OCI-LY7 (cell line): ENCODE data around the gene LRIG2. TPM values are rescaled to one million over a fixed set of nuclear protein-coding genes. Genes with fewer than 3 reads are reported as not detected.

Experiments used
- BruUV-seq: library from RNA; stranded (reverse); fragments of 400-500 nt; replicated peaks from 2 replicates; lab custom pipeline; 2021; lab: Mats Ljungman, UMichigan
- CTCF ChIA-PET: fragments of 300-600 bp; sonication (Branson Sonifier 250); formaldehyde crosslinking; loops from one replicate; lab custom pipeline; 2022; ENCODE audit warnings: antibody characterized with exemption; ENCODE audit not compliant: unreplicated experiment; lab: Charles Lee
- POLR2A ChIA-PET: fragments of 300-600 bp; sonication (Branson Sonifier 250); formaldehyde crosslinking; loops from one replicate; lab custom pipeline; 2022; ENCODE audit warnings: antibody characterized with exemption; lab: Charles Lee
- DNase-seq: peaks from one replicate; pipeline ENCODE4 v3.0.0-alpha.2; 2015; ENCODE audit warnings: low spot score
- H2AFZ ChIP-seq: fragments of 200-600 bp; sonication (generic), shearing (Covaris generic); 2 replicates; pipeline ENCODE4 v1.6.1; 2014; ENCODE audit warnings: mild to moderate bottlenecking, antibody characterized with exemption, low read length, moderate library complexity
- H3K27ac ChIP-seq: fragments of 200-600 bp; sonication (generic); 2 replicates; pipeline ENCODE4 v1.5.1; 2014; ENCODE audit warnings: mixed run types, low read depth, mild to moderate bottlenecking, moderate library complexity, low read length, inconsistent platforms; ENCODE audit not compliant: poor library complexity, severe bottlenecking
- H3K36me3 ChIP-seq: fragments of 200-600 bp; sonication (generic); 2 replicates; pipeline ENCODE4 v1.6.1; 2014; ENCODE audit warnings: mild to moderate bottlenecking, antibody characterized with exemption, low read length, moderate library complexity, mixed read lengths; ENCODE audit not compliant: insufficient read depth
- H3K4me1 ChIP-seq: fragments of 200-600 bp; sonication (generic); 2 replicates; pipeline ENCODE4 v1.5.1; 2014; ENCODE audit warnings: mild to moderate bottlenecking, low read length; ENCODE audit not compliant: insufficient read depth, poor library complexity, severe bottlenecking
- H3K4me2 ChIP-seq: fragments of 200-600 bp; sonication (generic); 2 replicates; pipeline ENCODE4 v1.6.1; 2014; ENCODE audit warnings: mild to moderate bottlenecking, low read length
- H3K4me3 ChIP-seq: fragments of 200-600 bp; sonication (generic); 2 replicates; pipeline ENCODE4 v1.5.1; 2014; ENCODE audit warnings: mild to moderate bottlenecking, low read depth, low read length; ENCODE audit not compliant: poor library complexity, severe bottlenecking
- H3K79me2 ChIP-seq: fragments of 200-600 bp; sonication (generic); 2 replicates; pipeline ENCODE4 v1.6.1; 2016; ENCODE audit warnings: low read depth, mild to moderate bottlenecking, low read length, moderate library complexity, mixed read lengths; ENCODE audit not compliant: insufficient read depth
- H3K9me2 ChIP-seq: fragments of 200-600 bp; sonication (generic); 2 replicates; pipeline ENCODE4 v1.6.1; 2016; ENCODE audit warnings: mild to moderate bottlenecking, low read length, mixed read lengths; ENCODE audit not compliant: insufficient read depth
- H3K9me3 ChIP-seq: fragments of 200-600 bp; sonication (generic); 2 replicates; pipeline ENCODE4 v1.6.1; 2014; ENCODE audit warnings: mild to moderate bottlenecking, mixed run types, low read length, mixed read lengths
- H4K20me1 ChIP-seq: fragments of 200-600 bp; sonication (generic); 2 replicates; pipeline ENCODE4 v1.6.1; 2014; ENCODE audit warnings: mild to moderate bottlenecking, antibody characterized with exemption, low read length, moderate library complexity, mixed read lengths; ENCODE audit not compliant: insufficient read depth
- EZH2phosphoT487 ChIP-seq: fragments of 200-600 bp; sonication (generic); IDR thresholded peaks from 2 replicates; pipeline ENCODE4 v1.6.1; 2018; ENCODE audit warnings: low read depth, borderline replicate concordance, mild to moderate bottlenecking, mixed run types, antibody characterized with exemption, low read length, moderate library complexity, mixed read lengths
- intact Hi-C: fragments of 100-400 bp; cut with micrococcal nuclease; formaldehyde crosslinking; loops from one replicate; pipeline ENCODE4 v1.10.0; 2022; ENCODE audit not compliant: unreplicated experiment
- total RNA-seq, 2 experiments: library from RNA; depleted of rRNA in 1 of 2; stranded (reverse); fragments of >200 nt in 1 of 2; shearing (Covaris generic) in 1 of 2; gene quantifications; 2 replicates each; pipeline ENCODE4 v1.2.3, GENCODE V29; 2014 to 2022
- TF ChIP-seq, protein P1 (sequence below): fragments of 200-600 bp; sonication (generic); conservative IDR thresholded peaks from 2 replicates; pipeline ENCODE4 v1.5.1; 2014; ENCODE audit warnings: mild to moderate bottlenecking, antibody characterized with exemption, low read length, moderate library complexity, mixed read lengths

The LRIG2 gene
- total RNA-seq, 2 experiments from 2014 or later: 11.6 to 16.7 TPM

DNA sequence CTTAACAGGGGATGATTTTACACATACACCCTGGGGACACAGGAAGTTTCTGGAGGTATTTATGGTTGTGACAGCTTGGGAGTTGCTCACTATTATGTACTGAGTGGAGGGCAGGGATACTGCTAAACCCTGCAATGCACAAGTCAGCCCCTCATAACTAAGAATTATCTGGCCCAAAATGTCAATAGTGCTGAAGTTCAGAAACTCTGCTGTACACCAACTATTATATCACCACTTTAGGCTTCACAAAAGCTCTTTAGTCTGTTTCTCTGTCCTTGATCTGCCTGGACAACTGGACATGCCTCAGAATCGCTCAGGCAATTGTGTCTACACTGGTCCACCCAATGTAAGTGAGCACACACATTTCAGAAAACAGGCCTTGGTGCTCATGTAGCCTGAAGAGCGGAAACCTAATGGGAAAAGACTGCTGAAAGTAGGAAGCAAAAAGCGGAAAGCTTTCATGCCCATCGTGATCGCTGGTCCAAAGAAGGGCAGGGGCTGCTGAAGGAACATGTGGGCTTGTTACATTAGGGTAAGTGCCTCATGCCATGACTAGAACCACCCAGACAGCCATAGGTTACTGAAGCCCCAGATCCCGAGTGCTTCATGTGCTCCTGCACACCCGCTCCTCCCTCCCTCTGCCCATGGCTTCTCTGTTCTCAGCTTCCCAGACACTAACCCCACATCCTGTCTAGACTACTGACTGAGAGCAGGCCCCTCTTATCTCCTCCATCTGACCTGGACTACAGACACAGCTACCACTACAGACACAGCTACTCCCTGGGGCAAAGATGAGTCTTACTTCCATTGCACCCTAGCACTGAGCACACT, 73.5 kb downstream of the LRIG2 start:
- peaks cover 5% of the 10 kb centered on the region for H3K4me1 ChIP-seq
- no peaks in the 10 kb centered on the region for H3K36me3 ChIP-seq
- BruUV-seq: no TSS peak
- H2AFZ ChIP-seq: no peak overlapping the region
- H4K20me1 ChIP-seq: no peaks in the 10 kb centered on the region
- H3K27ac ChIP-seq: no peak overlapping the region
- TF ChIP-seq, protein P1, sequence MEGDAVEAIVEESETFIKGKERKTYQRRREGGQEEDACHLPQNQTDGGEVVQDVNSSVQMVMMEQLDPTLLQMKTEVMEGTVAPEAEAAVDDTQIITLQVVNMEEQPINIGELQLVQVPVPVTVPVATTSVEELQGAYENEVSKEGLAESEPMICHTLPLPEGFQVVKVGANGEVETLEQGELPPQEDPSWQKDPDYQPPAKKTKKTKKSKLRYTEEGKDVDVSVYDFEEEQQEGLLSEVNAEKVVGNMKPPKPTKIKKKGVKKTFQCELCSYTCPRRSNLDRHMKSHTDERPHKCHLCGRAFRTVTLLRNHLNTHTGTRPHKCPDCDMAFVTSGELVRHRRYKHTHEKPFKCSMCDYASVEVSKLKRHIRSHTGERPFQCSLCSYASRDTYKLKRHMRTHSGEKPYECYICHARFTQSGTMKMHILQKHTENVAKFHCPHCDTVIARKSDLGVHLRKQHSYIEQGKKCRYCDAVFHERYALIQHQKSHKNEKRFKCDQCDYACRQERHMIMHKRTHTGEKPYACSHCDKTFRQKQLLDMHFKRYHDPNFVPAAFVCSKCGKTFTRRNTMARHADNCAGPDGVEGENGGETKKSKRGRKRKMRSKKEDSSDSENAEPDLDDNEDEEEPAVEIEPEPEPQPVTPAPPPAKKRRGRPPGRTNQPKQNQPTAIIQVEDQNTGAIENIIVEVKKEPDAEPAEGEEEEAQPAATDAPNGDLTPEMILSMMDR: no peak
- no peak for TF ChIP-seq EZH2phosphoT487
- DNase-seq: no peak
- no peak overlapping the region for H3K4me2 ChIP-seq
- H3K4me3 ChIP-seq: no peak overlapping the region
- no peaks in the 10 kb centered on the region for H3K9me3 ChIP-seq
- ChIA-PET CTCF (no interaction called here), POLR2A (interaction anchor here (0.6 to 0.8 kb wide), 2 partner anchors 343 to 530 kb away, joined by 4 to 6 read pairs; no protein-coding TSS in a partner anchor)
- intact Hi-C loops: loop anchor here (10.0 kb wide), 1 partner anchor 248 kb away; the partner anchor contains the start of gene MAGI3
- no peaks in the 10 kb centered on the region for H3K9me2 ChIP-seq
- H3K79me2 ChIP-seq: no peaks in the 10 kb centered on the region

DNA sequence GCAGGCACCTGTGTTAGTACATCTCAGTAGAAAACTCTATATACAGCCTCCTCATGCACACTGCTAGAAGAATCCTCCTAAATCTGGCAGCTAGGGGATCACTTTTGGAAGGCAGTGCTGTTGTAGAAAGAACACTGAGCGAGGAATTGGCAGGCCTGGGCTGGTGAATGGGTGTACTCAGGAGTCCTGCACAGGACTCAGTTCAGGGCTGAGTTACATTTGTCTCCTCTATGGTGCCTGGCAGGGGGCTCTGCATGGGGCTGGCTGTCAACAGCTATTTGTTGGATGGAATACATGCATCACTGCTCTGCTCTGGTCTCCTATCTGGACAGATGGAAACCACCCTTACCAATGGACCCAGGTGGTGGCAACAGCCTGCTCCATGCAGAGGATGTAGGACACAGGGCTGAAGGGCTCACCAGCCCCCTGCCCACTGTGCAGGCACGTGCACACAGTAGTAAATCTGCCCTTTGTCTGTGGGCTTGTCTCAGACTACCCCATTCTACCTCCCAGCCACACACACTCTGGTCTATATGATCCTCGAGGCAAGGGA, 74.2 kb downstream of the LRIG2 start:
- intact Hi-C loops: loop anchor here (10.0 kb wide), 1 partner anchor 248 kb away; the partner anchor contains the start of gene MAGI3
- no peaks in the 10 kb centered on the region for H3K36me3 ChIP-seq
- ChIA-PET POLR2A (interaction anchor here (0.8 kb wide), 1 partner anchor 529 kb away, joined by 4 read pairs; no protein-coding TSS in a partner anchor), CTCF (no interaction called here)
- peaks cover 5% of the 10 kb centered on the region for H3K4me1 ChIP-seq
- H2AFZ ChIP-seq: no peak overlapping the region
- DNase-seq: no peak
- H3K4me2 ChIP-seq: no peak overlapping the region
- no peaks in the 10 kb centered on the region for H3K79me2 ChIP-seq
- no peaks in the 10 kb centered on the region for H3K9me3 ChIP-seq
- H3K4me3 ChIP-seq: no peak overlapping the region
- TF ChIP-seq, protein P1: no peak
- TF ChIP-seq EZH2phosphoT487: no peak
- no peak overlapping the region for H3K27ac ChIP-seq
- H3K9me2 ChIP-seq: no peaks in the 10 kb centered on the region
- no TSS peak for BruUV-seq
- no peaks in the 10 kb centered on the region for H4K20me1 ChIP-seq
